HepG2 (cell line): Measurements from ENCODE around the gene NDOR1. TPM values are rescaled to one million over a fixed set of nuclear protein-coding genes. Genes with fewer than 3 reads are reported as not detected.
A peak's percentile ranks its signal among the peaks of the same experiment; 100 is the strongest.

Source experiments
- ARID2 ChIP-seq: sonication (generic); formaldehyde crosslinking; IDR thresholded peaks from 2 replicates; pipeline ENCODE4 v1.8.1; 2022; ENCODE audit warnings: mild to moderate bottlenecking, missing genetic modification reagents, borderline replicate concordance
- NRL ChIP-seq: sonication (generic); formaldehyde crosslinking; IDR thresholded peaks from 2 replicates; pipeline ENCODE4 v1.5.0; 2020; ENCODE audit warnings: missing genetic modification reagents, mild to moderate bottlenecking, moderate library complexity, borderline replicate concordance
- RFXAP ChIP-seq: sonication (generic); formaldehyde crosslinking; IDR thresholded peaks from 2 replicates; pipeline ENCODE4 v1.4.0; 2020; ENCODE audit warnings: missing genetic modification reagents, borderline replicate concordance
- ZFY ChIP-seq: sonication (generic); formaldehyde crosslinking; IDR thresholded peaks from 2 replicates; pipeline ENCODE4 v1.4.0; 2020; ENCODE audit warnings: missing genetic modification reagents
- ZNF224 ChIP-seq: sonication (generic); formaldehyde crosslinking; IDR thresholded peaks from 2 replicates; pipeline ENCODE4 v1.5.0; 2020; ENCODE audit warnings: mild to moderate bottlenecking, missing genetic modification reagents
- polyA plus RNA-seq, 8 experiments: library from polyadenylated mRNA; depleted of rRNA in 3 of 8; stranded (reverse) in 7 of 8; unstranded in 1 of 8; fragments of >200 nt; fragmentation: Illumina TruSeq in 4 of 8; extraction: Trizol in 4 of 8; gene quantifications; 2 replicates each; pipeline versions ENCODE4 v1.2.1 to v1.2.3, GENCODE V29; 2011 to 2016; ENCODE audit warnings: low read depth in 4 of 8, missing spikeins in 1 of 8, mixed read lengths in 1 of 8; ENCODE audit not compliant: insufficient read depth in 1 of 8
- total RNA-seq, 5 experiments: library from RNA; depleted of rRNA; stranded (reverse); fragments of >200 nt; fragmentation: Illumina TruSeq; extraction: Trizol; gene quantifications; 2 replicates each; pipeline ENCODE4 v1.2.3, GENCODE V29; 2016; ENCODE audit warnings: low read depth in 1 of 5
- TF ChIP-seq, protein P1 (sequence below): sonication (generic); formaldehyde crosslinking; IDR thresholded peaks from 2 replicates; pipeline ENCODE4 v1.4.0; 2020; ENCODE audit warnings: missing genetic modification reagents
- TF ChIP-seq, protein P2 (sequence below): sonication (generic); formaldehyde crosslinking; IDR thresholded peaks from 2 replicates; pipeline ENCODE4 v1.4.0; 2020; ENCODE audit warnings: missing genetic modification reagents, borderline replicate concordance
- TF ChIP-seq, protein P3 (sequence below): IDR thresholded peaks from 2 replicates; pipeline ENCODE4 v1.6.1; 2016; ENCODE audit warnings: low read depth
- TF ChIP-seq, protein P4 (sequence below): IDR thresholded peaks from 2 replicates; pipeline ENCODE4 v1.6.1; 2016; ENCODE audit warnings: control low read depth
- TF ChIP-seq, protein P5 (sequence below): sonication (generic); formaldehyde crosslinking; IDR thresholded peaks from 2 replicates; pipeline ENCODE4 v1.4.0; 2020; ENCODE audit warnings: mild to moderate bottlenecking, missing genetic modification reagents, borderline replicate concordance

NDOR1 gene
- total and polyA plus RNA-seq, 2 of the 13 experiments (the other 11 are each of a cell fraction or from before 2014, with no cell fraction given) = 3.6 to 8.7 TPM

- TF ChIP-seq, protein P1, sequence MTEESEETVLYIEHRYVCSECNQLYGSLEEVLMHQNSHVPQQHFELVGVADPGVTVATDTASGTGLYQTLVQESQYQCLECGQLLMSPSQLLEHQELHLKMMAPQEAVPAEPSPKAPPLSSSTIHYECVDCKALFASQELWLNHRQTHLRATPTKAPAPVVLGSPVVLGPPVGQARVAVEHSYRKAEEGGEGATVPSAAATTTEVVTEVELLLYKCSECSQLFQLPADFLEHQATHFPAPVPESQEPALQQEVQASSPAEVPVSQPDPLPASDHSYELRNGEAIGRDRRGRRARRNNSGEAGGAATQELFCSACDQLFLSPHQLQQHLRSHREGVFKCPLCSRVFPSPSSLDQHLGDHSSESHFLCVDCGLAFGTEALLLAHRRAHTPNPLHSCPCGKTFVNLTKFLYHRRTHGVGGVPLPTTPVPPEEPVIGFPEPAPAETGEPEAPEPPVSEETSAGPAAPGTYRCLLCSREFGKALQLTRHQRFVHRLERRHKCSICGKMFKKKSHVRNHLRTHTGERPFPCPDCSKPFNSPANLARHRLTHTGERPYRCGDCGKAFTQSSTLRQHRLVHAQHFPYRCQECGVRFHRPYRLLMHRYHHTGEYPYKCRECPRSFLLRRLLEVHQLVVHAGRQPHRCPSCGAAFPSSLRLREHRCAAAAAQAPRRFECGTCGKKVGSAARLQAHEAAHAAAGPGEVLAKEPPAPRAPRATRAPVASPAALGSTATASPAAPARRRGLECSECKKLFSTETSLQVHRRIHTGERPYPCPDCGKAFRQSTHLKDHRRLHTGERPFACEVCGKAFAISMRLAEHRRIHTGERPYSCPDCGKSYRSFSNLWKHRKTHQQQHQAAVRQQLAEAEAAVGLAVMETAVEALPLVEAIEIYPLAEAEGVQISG = no peak
- TF ChIP-seq ZNF224 (no peak), RFXAP (no peak), ARID2 (no peak), ZFY (CRISPR knock-in tag) (peak; percentile 62), NRL (CRISPR knock-in tag) (no peak; the same call in 1 of the 2 replicates)
- TF ChIP-seq, protein P2, sequence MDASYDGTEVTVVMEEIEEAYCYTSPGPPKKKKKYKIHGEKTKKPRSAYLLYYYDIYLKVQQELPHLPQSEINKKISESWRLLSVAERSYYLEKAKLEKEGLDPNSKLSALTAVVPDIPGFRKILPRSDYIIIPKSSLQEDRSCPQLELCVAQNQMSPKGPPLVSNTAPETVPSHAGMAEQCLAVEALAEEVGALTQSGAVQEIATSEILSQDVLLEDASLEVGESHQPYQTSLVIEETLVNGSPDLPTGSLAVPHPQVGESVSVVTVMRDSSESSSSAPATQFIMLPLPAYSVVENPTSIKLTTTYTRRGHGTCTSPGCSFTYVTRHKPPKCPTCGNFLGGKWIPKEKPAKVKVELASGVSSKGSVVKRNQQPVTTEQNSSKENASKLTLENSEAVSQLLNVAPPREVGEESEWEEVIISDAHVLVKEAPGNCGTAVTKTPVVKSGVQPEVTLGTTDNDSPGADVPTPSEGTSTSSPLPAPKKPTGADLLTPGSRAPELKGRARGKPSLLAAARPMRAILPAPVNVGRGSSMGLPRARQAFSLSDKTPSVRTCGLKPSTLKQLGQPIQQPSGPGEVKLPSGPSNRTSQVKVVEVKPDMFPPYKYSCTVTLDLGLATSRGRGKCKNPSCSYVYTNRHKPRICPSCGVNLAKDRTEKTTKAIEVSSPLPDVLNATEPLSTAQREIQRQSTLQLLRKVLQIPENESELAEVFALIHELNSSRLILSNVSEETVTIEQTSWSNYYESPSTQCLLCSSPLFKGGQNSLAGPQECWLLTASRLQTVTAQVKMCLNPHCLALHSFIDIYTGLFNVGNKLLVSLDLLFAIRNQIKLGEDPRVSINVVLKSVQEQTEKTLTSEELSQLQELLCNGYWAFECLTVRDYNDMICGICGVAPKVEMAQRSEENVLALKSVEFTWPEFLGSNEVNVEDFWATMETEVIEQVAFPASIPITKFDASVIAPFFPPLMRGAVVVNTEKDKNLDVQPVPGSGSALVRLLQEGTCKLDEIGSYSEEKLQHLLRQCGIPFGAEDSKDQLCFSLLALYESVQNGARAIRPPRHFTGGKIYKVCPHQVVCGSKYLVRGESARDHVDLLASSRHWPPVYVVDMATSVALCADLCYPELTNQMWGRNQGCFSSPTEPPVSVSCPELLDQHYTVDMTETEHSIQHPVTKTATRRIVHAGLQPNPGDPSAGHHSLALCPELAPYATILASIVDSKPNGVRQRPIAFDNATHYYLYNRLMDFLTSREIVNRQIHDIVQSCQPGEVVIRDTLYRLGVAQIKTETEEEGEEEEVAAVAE (CRISPR knock-in tag) = no peak
- TF ChIP-seq, protein P3, sequence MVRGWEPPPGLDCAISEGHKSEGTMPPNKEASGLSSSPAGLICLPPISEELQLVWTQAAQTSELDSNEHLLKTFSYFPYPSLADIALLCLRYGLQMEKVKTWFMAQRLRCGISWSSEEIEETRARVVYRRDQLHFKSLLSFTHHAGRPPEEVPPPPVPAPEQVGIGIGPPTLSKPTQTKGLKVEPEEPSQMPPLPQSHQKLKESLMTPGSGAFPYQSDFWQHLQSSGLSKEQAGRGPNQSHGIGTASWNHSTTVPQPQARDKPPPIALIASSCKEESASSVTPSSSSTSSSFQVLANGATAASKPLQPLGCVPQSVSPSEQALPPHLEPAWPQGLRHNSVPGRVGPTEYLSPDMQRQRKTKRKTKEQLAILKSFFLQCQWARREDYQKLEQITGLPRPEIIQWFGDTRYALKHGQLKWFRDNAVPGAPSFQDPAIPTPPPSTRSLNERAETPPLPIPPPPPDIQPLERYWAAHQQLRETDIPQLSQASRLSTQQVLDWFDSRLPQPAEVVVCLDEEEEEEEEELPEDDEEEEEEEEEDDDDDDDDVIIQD = no peak
- TF ChIP-seq, protein P4, sequence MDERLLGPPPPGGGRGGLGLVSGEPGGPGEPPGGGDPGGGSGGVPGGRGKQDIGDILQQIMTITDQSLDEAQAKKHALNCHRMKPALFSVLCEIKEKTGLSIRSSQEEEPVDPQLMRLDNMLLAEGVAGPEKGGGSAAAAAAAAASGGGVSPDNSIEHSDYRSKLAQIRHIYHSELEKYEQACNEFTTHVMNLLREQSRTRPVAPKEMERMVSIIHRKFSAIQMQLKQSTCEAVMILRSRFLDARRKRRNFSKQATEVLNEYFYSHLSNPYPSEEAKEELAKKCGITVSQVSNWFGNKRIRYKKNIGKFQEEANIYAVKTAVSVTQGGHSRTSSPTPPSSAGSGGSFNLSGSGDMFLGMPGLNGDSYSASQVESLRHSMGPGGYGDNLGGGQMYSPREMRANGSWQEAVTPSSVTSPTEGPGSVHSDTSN (CRISPR knock-in tag) = 0 out of 2 replicates have a peak, but pooled peaks have one; percentile 33
- TF ChIP-seq, protein P5, sequence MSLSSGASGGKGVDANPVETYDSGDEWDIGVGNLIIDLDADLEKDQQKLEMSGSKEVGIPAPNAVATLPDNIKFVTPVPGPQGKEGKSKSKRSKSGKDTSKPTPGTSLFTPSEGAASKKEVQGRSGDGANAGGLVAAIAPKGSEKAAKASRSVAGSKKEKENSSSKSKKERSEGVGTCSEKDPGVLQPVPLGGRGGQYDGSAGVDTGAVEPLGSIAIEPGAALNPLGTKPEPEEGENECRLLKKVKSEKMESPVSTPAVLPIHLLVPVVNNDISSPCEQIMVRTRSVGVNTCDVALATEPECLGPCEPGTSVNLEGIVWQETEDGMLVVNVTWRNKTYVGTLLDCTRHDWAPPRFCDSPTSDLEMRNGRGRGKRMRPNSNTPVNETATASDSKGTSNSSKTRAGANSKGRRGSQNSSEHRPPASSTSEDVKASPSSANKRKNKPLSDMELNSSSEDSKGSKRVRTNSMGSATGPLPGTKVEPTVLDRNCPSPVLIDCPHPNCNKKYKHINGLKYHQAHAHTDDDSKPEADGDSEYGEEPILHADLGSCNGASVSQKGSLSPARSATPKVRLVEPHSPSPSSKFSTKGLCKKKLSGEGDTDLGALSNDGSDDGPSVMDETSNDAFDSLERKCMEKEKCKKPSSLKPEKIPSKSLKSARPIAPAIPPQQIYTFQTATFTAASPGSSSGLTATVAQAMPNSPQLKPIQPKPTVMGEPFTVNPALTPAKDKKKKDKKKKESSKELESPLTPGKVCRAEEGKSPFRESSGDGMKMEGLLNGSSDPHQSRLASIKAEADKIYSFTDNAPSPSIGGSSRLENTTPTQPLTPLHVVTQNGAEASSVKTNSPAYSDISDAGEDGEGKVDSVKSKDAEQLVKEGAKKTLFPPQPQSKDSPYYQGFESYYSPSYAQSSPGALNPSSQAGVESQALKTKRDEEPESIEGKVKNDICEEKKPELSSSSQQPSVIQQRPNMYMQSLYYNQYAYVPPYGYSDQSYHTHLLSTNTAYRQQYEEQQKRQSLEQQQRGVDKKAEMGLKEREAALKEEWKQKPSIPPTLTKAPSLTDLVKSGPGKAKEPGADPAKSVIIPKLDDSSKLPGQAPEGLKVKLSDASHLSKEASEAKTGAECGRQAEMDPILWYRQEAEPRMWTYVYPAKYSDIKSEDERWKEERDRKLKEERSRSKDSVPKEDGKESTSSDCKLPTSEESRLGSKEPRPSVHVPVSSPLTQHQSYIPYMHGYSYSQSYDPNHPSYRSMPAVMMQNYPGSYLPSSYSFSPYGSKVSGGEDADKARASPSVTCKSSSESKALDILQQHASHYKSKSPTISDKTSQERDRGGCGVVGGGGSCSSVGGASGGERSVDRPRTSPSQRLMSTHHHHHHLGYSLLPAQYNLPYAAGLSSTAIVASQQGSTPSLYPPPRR = peak; percentile 12; the same call in 1 of the 2 replicates
Measured at GRCh38 chr9:137223078-137223970, 17.8 kb downstream of the NDOR1 start (continued).
